Activated CD8-positive, alpha-beta memory T cell treated with anti-CD3 and anti-CD28 coated beads for 24 hours (primary cell): ENCODE data around the gene TLCD1.

Experiments
- DNase-seq: peaks from one replicate; pipeline ENCODE4 v3.0.0-alpha.2; 2020

The TLCD1 gene, protein sequence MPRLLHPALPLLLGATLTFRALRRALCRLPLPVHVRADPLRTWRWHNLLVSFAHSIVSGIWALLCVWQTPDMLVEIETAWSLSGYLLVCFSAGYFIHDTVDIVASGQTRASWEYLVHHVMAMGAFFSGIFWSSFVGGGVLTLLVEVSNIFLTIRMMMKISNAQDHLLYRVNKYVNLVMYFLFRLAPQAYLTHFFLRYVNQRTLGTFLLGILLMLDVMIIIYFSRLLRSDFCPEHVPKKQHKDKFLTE

DNA sequence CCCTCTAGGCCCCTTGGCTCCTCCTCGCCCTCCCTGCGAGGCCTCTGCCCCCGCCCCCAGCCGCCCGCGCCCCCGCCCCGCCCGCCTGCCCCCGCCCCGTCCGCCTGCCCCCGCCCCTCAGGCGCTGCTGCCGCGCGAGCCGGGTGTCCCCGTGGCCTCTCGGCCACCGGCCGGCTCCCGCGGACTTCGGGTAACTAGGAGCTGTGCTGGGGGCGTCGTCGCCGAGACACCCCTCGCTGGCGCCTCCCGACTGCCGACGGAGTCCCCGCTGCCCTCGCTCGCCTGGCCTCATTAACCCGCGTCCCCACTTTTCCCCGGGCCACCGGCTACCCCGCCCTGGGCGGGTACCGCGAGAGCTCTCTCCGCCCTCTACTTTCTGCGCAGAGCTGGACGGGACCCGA lies at the start of gene TLCD1:
Gene TLCD1, minus strand, starts transcription at position 8 of the 401 bp plus-strand sequence. CDS start 136 bp downstream, outside the sequence.
- no peak for DNase-seq

DNA sequence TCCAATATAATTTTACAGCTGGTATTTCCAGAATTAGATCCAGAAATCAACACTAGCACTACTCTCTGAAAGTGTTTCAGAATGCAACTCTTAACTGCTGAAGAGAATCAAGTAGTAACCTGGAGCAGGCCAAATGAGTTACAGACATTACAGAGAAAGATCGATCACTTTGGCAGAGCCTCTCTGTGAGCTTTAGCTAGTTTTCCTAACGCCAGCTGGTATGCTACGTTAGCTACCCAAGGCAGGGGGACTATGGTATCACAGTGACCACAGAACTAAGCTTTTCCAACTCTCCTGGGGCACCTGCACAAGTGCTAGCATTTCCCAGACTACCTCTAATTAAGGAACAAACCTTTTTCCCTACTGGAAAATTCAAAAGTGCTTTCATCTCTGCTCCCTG lies 48.2 kb upstream of the TLCD1 start:
- DNase-seq = no peak

DNA sequence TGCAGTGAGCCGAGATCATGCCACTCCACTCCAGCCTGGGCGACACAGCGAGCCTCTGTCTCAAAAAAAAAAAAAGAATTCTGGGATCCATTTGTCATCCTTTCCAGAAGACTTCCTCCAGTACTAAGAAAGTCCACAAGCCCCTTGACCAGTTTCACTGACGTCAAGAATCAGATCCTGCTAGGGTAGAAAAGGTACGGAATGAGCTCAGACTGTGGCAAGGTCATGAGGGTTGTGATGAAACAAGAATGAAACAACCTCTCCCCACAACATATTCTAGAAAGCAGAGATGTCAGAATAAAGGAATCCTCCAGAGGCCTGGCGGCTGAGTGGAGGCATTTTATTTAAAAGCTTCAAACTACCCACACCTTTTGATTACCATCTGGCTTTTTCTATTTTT lies 47.7 kb upstream of the TLCD1 start:
- no peak for DNase-seq

DNA sequence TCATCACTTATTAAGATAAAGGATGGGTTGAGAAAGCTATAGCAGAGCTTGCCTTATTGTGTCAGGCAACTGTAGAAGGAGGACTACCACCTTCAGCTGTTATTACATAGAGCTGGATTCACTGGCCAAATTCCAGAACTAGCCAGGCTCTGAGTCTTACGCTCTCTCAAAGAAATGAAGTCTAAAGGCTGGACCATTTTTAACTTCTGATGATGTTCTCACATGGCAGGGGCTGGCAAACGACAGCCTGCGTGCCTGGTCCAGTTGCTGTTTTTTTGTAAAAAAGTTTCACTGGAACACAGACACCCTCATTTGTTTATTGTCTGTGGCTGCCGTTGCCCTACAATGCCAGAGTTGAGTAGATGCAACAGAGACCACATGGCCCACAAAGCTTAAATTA lies 39.0 kb upstream of the TLCD1 start:
- DNase-seq = no peak

DNA sequence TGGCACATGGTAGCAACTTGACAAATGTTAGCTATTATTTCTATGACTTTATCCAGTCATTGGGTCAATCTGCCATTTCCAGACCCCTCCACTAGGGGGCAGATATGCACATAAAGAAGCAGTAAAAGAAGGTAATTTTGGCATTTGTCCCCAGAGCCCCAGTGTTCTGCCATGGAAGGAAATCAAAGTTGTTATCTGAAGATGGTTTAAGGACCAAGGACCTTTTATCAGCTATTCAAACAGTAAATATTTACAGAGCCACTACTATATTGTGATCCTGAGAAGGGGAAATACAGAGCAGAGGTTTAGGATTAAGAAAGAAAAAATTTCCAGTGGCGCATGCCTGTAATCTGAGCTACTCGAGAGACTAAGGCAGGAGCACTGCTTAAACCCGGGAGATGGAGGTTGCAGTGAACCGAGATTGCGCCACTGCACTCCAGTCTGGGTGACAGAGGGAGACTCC lies 37.8 kb upstream of the TLCD1 start:
- peak; percentile 89 for DNase-seq

DNA sequence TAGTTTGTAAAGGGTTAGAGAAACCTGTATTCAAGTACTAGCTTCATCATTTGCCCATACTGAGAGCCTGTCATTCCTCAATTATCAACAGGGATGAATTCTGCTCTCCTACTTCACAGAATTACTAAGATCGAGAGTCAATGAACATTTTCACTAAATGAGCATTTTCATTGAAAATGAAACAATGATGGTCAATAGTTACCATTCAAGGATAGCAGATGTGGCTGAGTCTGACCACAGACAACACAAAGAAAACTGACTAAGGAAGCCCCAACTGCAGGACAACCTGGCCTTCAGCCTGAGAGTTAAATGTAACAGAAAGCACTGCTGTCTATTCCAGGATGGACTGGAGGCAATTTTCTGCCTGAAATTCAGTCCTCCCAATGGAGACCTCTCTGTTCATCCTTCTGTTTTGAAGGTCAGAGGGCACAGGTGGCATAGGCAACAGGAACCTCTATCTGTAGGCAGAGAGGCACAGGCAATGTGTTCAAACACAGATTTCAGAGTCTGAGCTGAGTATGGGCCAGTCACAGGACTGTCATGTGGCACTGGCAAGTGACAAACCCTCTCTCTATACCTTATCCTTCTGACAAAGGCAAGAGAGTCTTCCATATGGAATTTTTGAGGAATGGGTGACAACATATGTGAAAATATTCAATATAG lies 37.2 kb upstream of the TLCD1 start:
- no peak for DNase-seq

DNA sequence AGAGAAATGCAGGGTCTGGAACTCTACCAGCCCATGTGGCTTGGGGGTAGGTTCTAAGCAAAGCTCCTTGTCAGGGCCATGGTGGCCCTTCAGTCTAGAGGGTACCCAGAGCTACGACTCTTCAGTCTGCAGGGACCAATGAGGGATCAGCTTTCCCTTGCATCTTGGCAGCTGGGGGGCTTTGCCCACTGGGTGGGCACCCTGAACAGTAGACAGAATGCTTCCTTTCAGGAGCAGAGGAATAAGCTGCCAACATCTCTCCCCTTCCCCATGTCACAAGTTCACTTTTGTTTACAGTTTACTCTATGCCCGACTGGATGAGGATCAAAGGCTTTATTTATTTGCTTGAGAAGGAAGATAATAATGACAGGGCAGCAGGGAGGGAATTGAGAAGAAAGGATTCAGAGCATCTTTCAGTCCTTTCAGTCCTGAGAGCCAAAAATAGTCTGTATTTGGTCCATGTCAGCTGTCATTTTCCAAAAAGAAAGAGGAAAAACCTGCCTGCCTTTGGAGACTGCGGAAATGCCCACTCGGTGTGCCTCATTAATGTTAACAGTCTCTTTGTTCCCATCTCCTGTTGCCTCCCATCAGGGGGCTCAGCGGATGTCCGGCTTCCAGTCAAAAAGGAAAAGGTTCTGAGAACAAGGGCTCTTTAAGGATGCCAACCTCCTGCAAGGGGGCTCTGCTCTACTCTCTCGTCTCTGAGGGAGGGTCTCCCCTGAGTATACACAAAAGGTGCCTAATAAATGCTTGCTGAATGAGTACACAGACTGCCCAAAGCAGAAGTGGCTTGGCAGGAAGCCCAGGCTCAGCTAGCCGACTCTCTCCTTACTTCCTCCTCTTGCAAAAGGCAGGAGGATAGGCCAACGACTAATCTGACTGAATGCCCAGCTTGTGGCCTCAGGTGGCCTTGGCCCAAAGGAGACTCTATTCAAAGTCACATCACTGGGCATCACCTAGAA lies 34.8 kb upstream of the TLCD1 start:
- no peak for DNase-seq

DNA sequence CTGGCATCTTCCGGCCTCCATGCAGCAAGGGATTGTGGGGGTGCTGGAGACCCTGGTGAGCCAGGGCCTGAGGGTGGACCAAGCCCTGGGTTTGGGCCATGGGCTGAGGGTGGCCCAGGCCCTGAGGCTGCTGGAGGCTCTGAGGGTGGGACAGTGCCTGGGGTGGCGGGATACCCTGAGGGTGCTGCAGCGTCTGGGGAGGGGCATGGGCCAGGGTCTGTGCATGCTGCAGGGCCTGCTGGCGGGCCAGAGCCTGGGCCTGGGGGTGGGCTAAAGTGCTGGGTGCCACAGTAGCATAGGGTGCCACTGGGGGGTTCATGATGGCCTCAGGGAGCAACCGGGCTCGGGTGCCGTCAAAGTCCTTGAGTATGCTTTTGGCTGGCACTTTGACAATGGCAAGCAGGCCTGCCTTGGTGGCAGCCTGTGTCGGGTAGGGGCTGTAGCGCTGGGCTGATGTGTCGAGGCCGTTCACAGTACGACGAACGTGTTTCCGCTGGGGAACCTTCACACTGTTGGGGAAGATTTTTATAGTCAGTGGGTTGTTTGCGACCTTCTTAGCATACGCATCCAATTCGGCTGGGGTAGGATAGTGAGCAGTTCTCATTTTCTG lies 33.3 kb upstream of the TLCD1 start:
- DNase-seq = no peak

DNA sequence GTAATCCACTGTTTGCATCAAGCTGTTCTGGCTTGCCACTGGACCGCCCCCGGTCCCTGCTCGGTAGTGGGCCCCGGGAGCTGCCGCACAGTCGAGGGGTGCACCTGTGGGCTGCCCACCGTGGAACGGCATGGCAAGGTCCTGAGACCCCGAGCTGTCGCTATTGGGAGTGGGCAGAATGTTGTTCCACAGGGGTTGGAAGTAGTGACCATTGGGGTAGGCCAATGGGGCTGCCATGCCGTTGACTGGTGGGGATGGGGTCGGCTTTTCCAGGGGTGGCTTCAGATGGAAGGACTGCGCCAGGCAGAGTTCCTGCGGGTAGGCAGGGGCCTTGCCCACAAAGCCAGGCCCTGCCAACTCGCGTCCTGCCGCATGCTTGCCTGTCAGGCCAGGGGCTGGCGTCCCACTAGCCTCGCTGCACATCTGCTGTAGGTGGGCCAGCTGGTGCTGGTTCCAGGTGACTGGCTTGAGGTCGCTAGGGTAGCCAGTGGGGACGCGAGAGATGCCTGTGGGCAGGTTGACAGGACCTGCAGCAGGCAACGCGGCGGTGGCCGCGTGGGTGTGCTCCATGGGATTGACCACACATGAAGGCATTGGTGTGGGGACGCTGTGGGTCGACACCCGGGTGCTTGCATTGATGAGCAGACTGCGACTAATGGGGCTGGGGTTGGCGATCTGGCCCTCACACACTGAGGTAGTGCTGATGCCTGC lies 32.5 kb upstream of the TLCD1 start:
- no peak for DNase-seq

DNA sequence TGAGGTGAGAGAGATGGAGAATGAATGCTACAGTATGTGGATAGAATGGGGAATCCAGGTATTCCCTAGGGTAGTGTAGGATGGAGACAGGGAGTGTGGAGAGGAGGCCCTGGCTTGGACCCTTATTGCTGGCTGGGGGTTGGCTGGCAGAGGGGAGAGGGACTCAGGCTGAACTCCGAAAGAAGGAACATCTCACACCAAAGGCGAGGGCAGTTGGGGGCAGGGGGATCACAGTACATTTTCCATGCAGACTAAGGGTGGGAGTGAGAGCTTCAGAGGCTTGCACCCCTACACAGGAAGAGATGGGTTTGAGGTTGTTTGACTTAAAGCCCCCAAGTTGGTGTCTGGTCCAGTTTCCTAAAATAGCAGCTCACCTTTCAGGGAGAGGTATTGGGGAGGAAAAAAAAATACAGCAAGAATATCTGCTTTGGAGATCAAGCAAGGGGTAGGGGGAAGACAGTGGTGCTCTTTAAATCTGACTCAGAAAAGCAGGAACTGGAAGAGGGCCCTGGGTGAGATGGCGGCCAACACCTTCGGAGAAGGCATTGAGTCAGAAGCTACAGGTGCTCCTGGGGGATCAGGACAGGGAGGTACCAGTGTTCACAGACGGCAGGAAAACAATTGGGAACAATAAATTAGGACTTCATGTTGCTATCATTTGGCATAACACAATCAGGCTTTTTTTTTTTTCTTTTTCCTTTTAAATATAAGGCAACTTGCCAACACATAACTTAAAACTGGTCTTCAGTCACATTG lies 30.2 kb upstream of the TLCD1 start:
- DNase-seq = no peak

DNA sequence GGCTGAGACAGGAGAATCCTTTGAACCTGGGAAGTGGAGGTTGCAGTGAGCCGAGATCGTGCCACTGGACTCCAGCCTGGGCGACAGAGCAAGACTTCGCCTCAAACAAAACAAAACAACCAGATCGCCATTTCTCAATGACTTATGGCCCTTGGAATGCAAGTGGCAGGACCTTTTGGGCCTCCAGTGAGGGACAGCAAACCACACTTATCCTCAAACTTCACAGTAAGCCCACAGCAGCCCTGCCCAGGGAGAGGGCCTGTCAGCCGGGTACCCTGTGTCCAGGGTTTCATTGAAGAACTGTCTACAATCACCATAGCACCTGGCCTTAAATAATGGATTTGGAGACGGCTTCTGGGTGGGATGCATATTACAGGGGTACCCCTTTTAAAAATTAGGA lies 29.5 kb upstream of the TLCD1 start:
- no peak for DNase-seq

DNA sequence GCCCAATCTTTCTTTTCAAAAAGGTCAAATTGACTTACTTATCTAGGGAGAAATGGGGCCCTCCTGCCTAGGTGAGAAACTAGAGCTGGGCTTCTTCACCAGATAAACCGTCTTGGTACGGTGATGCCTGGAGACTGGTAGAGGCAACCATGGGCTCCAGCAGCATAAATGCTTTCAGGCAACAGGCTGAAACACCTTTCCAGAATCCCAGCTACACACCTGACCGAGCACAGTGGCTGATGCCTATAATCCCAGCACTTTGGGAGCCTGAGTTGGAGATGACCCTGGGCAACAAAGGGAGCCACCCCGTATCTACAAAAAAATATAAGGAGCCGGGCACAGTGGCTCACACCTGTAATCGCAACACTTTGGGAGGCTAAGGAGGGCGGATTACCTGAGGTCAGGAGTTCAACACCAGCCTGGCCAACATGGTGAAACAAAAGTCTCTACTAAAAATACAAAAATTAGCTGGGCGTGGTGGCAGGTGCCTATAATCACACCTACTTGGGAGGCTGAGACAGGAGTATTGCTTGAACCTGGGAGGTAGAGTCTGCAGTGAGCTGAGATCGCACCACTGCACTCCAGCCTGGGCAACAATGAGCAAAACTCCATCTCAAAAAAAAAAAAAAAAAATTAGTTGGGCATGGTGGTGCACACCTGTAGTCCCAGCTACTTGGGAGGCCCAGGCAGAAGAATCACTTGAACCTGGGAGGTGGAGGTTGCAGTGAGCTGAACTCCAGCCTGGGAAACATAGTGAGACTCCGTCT lies 25.8 kb upstream of the TLCD1 start:
- no peak for DNase-seq

DNA sequence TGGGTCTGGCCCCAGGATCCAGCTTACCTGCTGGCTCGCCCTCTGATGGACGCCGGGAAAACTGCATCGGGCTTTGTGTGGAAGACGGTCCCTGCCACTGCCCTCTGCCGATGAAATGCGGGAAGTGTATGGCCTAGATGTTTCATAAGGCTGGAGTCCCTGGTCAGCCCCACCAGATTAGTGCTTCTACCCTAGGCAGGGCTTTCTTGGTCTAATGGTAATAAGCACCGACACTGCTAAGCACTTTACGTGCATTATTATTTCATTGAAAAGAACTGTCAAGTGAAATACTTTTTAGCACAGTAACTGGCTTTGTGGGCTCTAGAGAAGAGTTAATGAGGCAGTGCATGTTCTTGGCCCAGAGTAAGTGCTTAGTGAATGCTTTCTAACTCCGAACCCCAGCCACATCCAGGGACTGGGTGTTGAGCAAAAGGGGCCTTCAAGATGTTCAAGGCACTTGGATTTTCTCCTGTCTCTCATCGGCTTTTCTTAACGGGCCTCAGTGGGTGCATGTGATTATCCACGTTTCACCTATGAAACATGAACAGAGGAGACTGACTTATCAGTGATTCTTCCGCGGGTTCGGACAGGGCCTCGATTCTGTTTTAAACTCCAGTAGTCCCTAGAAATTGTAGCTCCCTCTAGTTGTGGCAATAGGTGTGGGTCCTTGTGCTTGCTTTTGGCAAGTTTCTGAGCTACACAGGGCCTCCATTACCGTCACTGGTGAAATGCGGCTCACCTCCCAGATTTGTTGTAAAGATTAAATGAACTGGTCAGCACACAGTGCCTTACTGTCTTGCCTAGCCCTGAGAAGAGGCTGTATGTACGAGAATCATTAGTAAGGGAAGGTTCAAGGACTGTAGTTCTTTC lies 24.4 kb upstream of the TLCD1 start:
- peak; percentile 93 for DNase-seq

DNA sequence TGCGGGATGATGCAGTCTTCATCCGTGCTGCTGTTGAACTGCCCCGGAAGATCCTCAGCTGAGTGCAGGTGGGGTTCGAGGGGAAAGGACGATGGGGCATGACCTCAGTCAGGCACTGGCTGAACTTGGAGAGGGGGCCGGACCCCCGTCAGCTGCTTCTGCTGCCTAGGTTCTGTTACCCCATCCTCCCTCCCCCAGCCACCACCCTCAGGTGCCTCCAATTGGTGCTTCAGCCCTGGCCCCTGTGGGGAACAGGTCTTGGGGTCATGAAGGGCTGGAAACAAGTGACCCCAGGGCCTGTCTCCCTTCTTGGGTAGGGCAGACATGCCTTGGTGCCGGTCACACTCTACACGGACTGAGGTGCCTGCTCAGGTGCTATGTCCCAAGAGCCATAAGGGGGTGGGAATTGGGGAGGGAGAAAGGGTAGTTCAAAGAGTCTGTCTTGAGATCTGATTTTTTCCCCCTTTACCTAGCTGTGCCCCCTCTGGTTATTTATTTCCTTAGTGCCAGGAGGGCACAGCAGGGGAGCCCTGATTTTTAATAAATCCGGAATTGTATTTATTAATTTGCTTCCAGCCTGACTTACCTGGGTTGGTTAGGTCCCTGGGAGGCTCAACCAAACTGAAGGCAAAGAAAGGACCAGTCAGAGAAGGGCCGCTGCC lies 23.6 kb upstream of the TLCD1 start:
- no peak for DNase-seq

DNA sequence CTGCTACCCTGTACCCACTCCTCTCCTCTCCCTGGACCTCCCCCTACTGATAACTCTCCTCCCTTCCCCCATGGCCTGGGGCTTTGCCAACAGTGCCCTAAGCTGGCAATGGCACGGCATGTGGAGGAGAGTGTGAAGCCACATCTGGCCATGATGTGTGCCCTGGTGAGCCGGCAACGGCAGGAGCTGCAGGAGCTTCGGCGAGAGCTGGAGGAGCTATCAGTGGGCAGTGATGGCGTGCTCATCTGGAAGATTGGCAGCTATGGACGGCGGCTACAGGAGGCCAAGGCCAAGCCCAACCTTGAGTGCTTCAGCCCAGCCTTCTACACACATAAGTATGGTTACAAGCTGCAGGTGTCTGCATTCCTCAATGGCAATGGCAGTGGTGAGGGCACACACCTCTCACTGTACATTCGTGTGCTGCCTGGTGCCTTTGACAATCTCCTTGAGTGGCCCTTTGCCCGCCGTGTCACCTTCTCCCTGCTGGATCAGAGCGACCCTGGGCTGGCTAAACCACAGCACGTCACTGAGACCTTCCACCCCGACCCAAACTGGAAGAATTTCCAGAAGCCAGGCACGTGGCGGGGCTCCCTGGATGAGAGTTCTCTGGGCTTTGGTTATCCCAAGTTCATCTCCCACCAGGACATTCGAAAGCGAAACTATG lies 23.0 kb upstream of the TLCD1 start:
- no peak for DNase-seq

DNA sequence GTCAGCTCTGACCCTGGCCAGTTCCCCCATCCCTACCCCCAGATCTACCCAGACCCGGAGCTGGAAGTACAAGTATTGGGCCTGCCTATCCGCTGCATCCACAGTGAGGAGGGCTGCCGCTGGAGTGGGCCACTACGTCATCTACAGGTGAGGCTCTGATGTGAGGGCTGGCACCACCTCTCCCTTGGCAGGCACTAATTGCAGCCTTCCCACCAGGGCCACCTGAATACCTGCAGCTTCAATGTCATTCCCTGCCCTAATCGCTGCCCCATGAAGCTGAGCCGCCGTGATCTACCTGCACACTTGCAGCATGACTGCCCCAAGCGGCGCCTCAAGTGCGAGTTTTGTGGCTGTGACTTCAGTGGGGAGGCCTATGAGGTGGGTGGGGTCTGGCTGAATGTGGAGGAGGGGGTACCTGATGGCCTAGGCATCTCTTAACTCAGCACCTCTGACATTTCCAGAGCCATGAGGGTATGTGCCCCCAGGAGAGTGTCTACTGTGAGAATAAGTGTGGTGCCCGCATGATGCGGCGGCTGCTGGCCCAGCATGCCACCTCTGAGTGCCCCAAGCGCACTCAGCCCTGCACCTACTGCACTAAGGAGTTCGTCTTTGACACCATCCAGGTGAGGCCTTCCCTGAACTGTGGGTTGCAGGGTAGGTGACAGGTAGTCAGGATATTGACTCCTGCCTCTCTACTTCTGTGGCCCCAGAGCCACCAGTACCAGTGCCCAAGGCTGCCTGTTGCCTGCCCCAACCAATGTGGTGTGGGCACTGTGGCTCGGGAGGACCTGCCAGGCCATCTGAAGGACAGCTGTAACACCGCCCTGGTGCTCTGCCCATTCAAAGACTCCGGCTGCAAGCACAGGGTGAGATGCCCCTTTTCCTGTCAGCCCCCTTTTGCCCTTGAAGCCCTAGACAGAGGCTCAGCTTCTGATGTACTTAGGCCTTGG lies 22.0 kb upstream of the TLCD1 start:
- DNase-seq = no peak

DNA sequence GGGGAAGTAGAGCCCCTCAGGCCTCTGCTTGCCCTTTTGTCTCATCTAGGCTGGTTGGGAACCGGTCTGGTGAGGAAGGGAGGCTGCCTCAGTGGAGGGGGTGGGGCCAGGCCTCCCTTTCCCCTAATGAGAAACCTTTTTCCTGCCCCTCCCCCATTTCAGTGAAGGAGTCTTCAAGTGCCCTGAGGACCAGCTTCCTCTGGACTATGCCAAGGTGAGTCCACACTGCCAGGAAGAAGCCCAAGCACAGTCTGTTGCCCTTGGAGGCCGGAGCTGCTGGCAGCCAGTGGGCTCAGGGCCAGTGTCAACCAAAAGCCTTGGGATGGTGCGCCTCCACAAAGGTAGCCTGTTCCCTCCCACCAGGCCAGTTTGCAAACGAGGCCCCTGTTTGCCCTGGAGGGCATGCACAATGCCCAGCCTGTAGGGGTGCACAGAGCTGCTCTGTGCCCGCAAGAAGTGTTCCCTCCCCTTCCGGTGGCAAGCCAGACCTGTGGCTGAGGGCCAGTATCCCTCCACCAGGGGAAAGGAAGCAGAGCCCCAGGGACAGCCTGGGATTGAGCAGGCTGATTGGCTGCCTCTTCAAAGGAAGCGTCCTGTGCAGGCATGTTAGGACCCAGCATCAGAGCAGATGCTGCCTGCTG lies 21.1 kb upstream of the TLCD1 start:
- no peak for DNase-seq
